Stromal cell of bone marrow (primary cell): ENCODE measurements around the gene CYP11A1.
A peak's percentile ranks its signal among the peaks of the same experiment; 100 is the strongest.

Experiments
- DNase-seq: peaks from one replicate; pipeline ENCODE4 v3.0.0-alpha.2; 2012; ENCODE audit warnings: low read depth

CYP11A1 gene

GRCh38 chr15:74388363-74388951, 21.0 kb upstream of the CYP11A1 start:
- no peak for DNase-seq

- no peak for DNase-seq
These were observed 20.3 kb upstream of the CYP11A1 start for GRCh38 chr15:74387621-74388362.

DNA sequence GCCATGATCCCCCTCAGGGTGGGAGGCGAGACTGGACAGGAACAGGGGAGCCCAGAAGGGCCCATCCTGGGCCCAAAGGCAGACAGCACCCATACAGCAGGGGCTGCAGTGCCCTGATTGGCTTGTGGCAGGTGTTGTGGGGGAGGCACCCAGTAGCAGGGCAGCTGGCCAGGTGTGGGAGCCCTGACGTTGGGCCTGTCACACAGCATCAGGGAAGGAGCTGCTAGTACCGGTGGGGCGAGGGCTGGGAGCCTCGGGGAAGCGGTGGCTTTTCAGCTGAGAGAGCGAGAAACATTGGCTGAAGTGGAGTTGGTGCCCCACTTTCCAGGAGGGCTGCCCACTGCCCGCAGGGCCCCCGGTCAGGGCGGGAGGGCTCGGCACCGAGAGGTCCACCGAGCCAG, 19.7 kb upstream of the CYP11A1 start:
- no peak for DNase-seq

DNA sequence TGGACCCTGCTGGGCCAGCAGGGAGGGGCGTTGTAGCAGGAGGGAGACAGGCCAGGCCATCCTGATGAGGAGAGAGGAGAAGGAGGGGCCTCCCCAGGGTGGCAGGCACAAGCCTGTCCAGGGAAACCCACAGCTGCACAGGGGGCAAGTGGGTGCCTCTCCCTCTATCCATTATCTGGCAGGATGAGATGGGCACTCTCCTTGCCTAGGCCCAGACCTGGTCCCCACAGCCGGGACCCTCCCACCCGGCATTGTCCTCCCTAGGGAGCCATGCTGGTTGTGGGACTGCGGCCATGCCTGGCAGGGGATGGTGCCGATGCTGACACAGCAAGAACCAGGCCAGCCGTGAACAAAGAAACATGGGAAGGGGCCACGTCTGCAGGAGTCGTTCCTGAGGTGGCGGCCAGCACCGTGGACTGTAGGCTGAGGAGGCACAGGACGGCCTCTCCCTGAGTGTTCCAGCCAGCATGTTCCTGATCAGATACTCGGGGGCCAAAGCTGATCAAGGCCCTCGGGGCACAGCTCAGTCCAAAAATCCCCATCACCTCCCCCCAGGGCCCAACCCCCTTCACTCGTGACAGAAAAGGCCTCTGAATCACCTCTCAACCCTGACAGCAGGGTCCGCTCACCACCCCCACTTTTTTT, 19.2 kb upstream of the CYP11A1 start:
- DNase-seq, result no peak

GRCh38 chr15:74385733-74386132, 18.3 kb upstream of the CYP11A1 start:
- DNase-seq, result no peak

- DNase-seq, result no peak
These were observed 17.6 kb upstream of the CYP11A1 start for GRCh38 chr15:74384881-74385643.

DNA sequence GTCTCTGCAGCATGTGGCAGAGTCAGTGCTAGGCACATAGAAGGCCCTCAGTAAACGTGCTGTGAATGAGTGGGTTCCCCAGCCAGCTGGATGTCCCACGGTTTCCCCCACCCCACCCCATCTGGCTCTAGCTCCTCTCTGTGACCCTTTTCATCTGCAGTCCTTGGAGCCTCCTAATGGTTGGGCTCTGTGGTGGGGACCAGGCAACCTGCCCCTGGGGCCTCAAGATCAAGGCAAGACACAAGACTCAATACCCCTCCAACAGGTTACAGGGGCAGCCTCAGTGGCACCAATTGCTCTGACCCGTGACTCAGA, 17.1 kb upstream of the CYP11A1 start:
- DNase-seq, result no peak

DNA sequence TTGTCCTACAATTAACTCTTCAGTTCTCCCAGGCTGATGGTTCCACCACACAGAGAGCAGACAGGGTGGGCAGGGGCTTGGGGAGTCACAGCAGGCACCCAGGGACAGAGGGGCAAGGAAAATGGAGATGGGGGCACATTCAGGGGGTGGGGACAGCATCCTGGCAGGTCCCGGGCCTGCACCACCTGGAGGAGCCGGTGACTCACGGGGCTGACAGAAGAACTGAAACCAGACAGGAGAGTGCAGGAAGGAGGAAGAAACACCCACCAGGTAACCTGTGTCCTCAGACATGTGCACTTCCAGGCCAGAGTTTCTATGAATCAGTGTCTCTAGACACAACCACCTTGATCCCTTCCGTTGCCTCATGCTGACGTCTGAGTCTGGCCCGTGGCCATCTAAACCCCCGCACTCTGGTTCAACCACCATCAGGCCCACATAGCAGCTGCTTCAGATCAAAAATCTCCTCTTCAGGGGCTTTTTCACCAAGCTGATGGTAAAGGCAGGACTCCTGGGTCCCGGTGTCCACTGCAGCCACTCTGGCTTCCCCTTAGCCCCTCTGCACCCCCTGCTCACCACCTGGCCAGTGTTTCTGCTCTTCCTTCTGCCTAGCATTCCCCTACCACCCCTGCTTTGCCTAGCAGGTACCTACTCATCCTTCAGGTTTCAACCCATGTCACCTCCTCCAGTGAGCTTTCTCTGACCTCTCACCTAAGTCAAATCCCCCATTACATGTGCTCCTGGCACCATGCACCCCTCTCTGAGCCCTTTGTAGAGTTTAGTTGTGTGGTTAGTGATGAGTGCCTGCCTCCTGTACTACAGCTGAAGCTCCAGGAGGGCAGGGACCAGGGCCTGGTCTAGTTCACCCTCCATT, 16.5 kb upstream of the CYP11A1 start:
- DNase-seq, result no peak

- no peak for DNase-seq
These were observed 15.8 kb upstream of the CYP11A1 start for GRCh38 chr15:74383286-74383685.

- no peak for DNase-seq
These were observed 14.8 kb upstream of the CYP11A1 start for GRCh38 chr15:74382004-74382816.

DNA sequence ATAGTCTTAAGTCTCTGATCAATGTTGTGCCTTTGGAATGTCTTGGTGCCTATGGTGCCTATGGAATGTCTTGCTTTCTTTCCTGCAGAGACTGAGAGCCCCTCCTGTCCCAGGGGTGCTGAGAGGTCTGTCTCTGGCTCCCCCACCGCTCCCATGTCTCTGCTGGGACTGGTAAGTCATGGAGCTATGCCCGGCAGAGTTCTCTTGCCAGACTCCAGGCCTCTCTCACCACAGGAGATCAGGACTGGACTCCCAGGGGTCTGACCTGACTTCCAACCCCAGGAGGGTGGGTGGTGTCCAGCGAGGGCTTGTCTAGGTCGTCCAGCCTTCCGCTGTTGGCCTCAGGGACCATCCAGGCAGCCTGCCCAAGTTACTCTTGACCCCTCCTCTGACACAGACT, 14.0 kb upstream of the CYP11A1 start:
- DNase-seq, result no peak

- DNase-seq, result no peak
These were observed 13.7 kb upstream of the CYP11A1 start for GRCh38 chr15:74381190-74381453.

DNA sequence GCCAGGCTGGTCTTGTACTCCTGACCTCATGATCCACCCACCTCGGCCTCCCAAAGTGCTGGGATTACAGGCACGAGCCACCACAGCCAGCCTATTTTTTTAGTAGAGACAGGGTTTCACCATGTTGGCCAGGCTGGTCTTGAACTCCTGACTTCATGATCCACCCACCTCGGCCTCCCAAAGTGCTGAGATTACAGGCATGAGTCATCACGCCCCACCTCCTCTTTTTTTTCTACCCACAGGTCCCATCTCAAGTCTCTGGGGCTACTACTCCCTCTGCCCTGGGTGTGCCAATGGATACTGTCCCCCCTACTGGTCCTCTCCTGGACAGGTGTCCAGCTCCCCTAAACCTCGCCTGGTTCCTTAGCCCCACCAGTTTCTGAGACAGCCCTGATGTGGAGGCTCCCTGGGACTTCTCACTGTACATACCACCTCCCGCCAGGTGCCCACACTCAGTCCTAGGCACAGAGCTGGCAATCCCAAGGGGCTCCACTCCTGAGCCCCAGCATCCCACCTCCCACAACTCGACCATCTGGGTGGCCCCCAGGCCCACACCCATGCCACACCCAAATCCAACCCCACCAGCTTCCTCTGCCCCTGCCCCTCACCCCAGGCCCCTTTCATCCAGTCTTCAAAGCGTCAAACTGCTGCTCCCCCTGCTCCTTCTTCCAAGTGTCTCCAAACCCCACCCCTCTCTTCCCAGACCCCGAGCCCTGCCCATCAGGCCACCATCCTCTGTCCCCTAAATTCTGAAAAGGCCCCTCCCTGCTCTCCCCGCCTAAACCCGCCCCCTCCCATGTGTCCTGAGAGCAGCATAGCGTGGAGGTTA, 13.1 kb upstream of the CYP11A1 start:
- DNase-seq, result no peak

DNA sequence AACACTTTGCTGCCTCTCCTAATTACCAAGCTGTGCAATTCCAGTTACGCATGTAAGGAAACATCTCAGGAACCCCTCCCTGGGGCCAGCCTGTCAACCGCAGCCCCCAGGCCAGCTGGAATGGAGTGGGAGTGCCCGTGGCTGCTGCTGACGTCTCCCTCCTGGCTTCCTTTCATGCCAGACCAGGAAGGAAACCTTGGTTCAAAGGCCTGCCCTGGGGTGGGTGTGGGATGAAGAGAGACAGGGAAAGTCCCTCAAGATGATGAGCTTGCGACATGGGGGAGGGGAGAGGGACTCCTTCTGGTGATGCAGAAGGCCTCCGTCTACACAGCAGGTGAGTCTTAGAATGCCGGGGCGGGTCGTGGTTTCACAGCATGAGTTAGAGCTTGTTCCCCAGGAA, 11.4 kb upstream of the CYP11A1 start:
- no peak for DNase-seq

GRCh38 chr15:74377831-74378766, 10.7 kb upstream of the CYP11A1 start:
- no peak for DNase-seq

DNA sequence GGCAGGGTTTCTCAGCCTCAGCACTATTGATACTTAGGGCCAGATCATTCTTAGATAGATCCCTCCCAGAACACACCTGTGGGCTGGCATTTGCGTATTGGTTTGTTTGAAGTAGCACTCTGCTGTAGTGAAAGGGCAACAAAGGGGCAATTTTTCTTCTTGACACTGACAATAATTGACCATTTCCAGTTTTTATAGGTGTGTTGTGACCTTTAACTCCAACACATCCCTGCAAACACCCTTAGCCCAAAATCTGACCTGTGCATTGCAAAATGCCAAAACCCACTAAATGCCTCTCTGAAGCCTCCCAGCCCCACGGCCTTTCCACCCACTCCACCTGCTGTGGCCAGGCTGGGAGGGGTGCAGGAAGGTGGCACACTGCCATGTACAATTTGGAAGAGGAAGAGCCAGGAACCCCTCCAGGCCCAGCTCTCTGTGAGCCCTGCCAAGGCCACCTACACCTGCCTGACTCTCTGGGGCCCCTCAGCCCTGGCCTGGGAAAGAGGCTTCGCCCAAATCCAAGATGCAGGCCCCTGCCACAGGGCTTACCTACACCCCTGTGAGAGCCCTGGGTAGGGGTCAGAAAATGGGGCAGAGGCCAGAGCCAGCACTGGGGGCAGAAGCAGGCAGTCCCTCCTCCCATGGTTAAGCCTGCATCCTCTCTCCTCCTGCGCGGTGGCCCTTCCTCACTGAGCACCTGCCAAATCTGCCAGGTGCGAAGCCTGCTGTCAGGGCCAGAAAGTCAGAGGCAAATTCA, 9.6 kb upstream of the CYP11A1 start:
- no peak for DNase-seq

GRCh38 chr15:74376226-74376625, 8.8 kb upstream of the CYP11A1 start:
- no peak for DNase-seq

GRCh38 chr15:74375303-74375693, 7.9 kb upstream of the CYP11A1 start:
- peak; percentile 74 for DNase-seq
